Muscle layer of duodenum (tissue), 2 donors: ENCODE data around the gene TLK2.

ENCODE experiments used
- H3K27ac ChIP-seq: one replicate; pipeline ENCODE4 v1.7.0; 2013; ENCODE audit warnings: mild to moderate bottlenecking, low read length
- H3K27me3 ChIP-seq: one replicate; pipeline ENCODE4 v1.7.0; 2013; ENCODE audit warnings: low read depth, mild to moderate bottlenecking, control low read depth, low read length
- H3K36me3 ChIP-seq, 2 donors: one replicate each; pipeline ENCODE4 v1.7.0; 2013; ENCODE audit warnings: low read length in 2 of 2, control low read depth in 1 of 2, mild to moderate bottlenecking in 1 of 2; ENCODE audit not compliant: insufficient read depth in 2 of 2, control insufficient read depth in 1 of 2
- H3K4me1 ChIP-seq, 2 donors: one replicate each; pipeline ENCODE4 v1.7.0; 2013; ENCODE audit warnings: low read length in 2 of 2, mild to moderate bottlenecking in 2 of 2, control low read depth in 1 of 2, moderate library complexity in 1 of 2; ENCODE audit not compliant: insufficient read depth in 2 of 2, control insufficient read depth in 1 of 2
- H3K4me3 ChIP-seq, 2 donors: one replicate each; pipeline ENCODE4 v1.7.0; 2013; ENCODE audit warnings: low read length in 2 of 2, low read depth in 1 of 2, mild to moderate bottlenecking in 1 of 2
- H3K9me3 ChIP-seq, 2 donors: one replicate each; pipeline ENCODE4 v1.7.0; 2013; ENCODE audit warnings: low read length in 2 of 2, control low read depth in 1 of 2, mild to moderate bottlenecking in 1 of 2; ENCODE audit not compliant: control insufficient read depth in 1 of 2
- donor health status: healthy.

TLK2 gene

GRCh38 chr17:62661337-62661736 lies 182.7 kb downstream of the TLK2 start:
- Histone ChIP-seq H3K27ac (no peak overlapping the region), H3K27me3 (no peaks in the 10 kb centered on the region), H3K9me3 (peaks cover 0 to 5% of the 10 kb centered on the region in 2 donors), H3K36me3 (no peaks in the 10 kb centered on the region), H3K4me1 (peaks cover 0 to 4% of the 10 kb centered on the region in 2 donors), H3K4me3 (no peak overlapping the region)

DNA sequence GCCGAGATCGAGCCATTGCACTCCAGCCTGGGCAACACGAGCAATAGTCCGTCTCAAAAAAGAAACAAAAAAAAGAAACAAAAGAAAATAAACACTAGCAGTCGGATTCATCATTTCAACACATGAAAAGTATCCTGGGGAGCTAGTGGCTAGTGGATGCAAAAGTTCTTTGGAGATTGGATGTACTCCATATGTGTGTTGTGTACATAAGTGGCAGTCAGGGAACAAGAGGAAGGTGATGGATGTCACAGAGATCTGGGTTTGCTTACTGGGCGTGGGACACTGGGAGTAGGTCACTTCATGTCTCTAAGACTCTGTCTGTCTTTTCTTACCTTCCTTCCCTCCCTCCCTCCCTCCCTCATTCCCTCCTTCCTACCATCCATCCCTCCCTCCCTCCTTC lies 184.2 kb downstream of the TLK2 start:
- Histone ChIP-seq H3K4me1 (peaks cover 0 to 4% of the 10 kb centered on the region in 2 donors), H3K4me3 (no peak overlapping the region), H3K27ac (no peak overlapping the region), H3K27me3 (no peaks in the 10 kb centered on the region), H3K36me3 (peaks cover 0 to 3% of the 10 kb centered on the region in 2 donors), H3K9me3 (peaks cover 0 to 5% of the 10 kb centered on the region in 2 donors)
